Measurements from ENCODE around the gene TPRG1. TPM values are rescaled to one million over a fixed set of nuclear protein-coding genes. Genes with fewer than 3 reads are reported as not detected.

The TPRG1 gene
- total and polyA plus RNA-seq, 2 donors (not counting 1 experiment from before 2014, with no cell fraction given) = 0.21 to 0.39 TPM

DNA sequence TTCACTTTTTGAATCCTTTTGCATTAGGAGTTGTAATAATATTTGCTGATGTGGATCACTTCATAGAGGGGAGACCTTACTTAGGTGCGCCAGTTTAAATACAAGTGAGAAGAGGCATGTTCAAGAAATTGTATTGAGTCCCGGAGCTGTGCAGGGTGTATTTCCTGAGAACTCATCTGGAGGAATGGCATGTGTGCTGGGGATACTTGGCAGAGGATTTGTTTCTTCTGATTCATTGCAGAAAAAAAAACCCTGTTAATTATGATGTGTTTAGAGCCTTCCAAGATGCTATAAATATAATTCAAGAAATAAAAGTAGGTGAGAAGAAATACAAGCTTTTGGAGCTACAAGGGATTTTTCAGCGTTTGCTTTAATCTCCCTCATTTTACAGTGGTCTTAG is 97.6 kb downstream of the TPRG1 start:
- H3K9me3 Mint-ChIP-seq (ENCODE audit: insufficient read depth) = no peaks in the 10 kb centered on the region
- no peaks in the 10 kb centered on the region for H3K4me1 Mint-ChIP-seq
- H3K27me3 Mint-ChIP-seq = peaks cover 12% of the 10 kb centered on the region
- no peak overlapping the region for H3K4me3 Mint-ChIP-seq
- Histone ChIP-seq H3K9me3 (ENCODE audit: control extremely low read depth in 1 of 3, control insufficient read depth in 2 of 3, insufficient read depth in 1 of 3, low read length in 2 of 3) (no peaks in the 10 kb centered on the region), H3K4me3 (ENCODE audit: control extremely low read depth in 1 of 5, extremely low read depth in 1 of 5, insufficient read depth in 1 of 5, low read depth in 2 of 5, low read length in 4 of 5) (no peak overlapping the region), H2AFZ (ENCODE audit: insufficient read depth, low read depth, low read length, poor library complexity, severe bottlenecking) (no peak overlapping the region), H3K79me2 (ENCODE audit: control insufficient read depth, insufficient read depth, low read length) (no peaks in the 10 kb centered on the region), H3K4me1 (ENCODE audit: control insufficient read depth in 2 of 2, insufficient read depth in 2 of 2, low read length in 2 of 2) (no peaks in the 10 kb centered on the region), H3K27ac (ENCODE audit: low read length in 2 of 2) (no peak overlapping the region), H3K27me3 (replicated peaks in 1 of 4; ENCODE audit: control extremely low read depth in 1 of 4, control insufficient read depth in 3 of 4, insufficient read depth in 4 of 4, low read length in 3 of 4) (no peaks in the 10 kb centered on the region), H3K9ac (ENCODE audit: low read length) (no peak overlapping the region), H3K36me3 (replicated peaks in 1 of 2; ENCODE audit: control extremely low read depth in 1 of 2, control insufficient read depth in 1 of 2, extremely low read depth in 1 of 2, insufficient read depth in 2 of 2, low read length in 1 of 2) (no peaks in the 10 kb centered on the region), H3K4me2 (replicated peaks; ENCODE audit: low read depth, low read length, poor library complexity, severe bottlenecking) (no peak overlapping the region), H4K20me1 (ENCODE audit: control insufficient read depth, insufficient read depth, low read length, poor library complexity, severe bottlenecking) (no peaks in the 10 kb centered on the region)
- 90% methylated on average over 2 of the region's 3 CpGs for WGBS (ENCODE audit: insufficient coverage)
- intact Hi-C loops (cut with micrococcal nuclease) = no loop called here
- CTCF ChIA-PET = no interaction called here
- H3K27ac Mint-ChIP-seq = no peak overlapping the region
- ATAC-seq (ENCODE audit: low read depth) = no peak
- TF ChIP-seq, protein P1, sequence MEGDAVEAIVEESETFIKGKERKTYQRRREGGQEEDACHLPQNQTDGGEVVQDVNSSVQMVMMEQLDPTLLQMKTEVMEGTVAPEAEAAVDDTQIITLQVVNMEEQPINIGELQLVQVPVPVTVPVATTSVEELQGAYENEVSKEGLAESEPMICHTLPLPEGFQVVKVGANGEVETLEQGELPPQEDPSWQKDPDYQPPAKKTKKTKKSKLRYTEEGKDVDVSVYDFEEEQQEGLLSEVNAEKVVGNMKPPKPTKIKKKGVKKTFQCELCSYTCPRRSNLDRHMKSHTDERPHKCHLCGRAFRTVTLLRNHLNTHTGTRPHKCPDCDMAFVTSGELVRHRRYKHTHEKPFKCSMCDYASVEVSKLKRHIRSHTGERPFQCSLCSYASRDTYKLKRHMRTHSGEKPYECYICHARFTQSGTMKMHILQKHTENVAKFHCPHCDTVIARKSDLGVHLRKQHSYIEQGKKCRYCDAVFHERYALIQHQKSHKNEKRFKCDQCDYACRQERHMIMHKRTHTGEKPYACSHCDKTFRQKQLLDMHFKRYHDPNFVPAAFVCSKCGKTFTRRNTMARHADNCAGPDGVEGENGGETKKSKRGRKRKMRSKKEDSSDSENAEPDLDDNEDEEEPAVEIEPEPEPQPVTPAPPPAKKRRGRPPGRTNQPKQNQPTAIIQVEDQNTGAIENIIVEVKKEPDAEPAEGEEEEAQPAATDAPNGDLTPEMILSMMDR (IDR thresholded peaks at IDR 0.05) = no peak
- TF ChIP-seq EZH2 (IDR thresholded peaks at IDR 0.05; ENCODE audit: borderline replicate concordance, insufficient read depth, low read depth, low read length, poor library complexity, severe bottlenecking) = no peak
- DNase-seq = no peak
- POLR2A ChIA-PET = no interaction called here

DNA sequence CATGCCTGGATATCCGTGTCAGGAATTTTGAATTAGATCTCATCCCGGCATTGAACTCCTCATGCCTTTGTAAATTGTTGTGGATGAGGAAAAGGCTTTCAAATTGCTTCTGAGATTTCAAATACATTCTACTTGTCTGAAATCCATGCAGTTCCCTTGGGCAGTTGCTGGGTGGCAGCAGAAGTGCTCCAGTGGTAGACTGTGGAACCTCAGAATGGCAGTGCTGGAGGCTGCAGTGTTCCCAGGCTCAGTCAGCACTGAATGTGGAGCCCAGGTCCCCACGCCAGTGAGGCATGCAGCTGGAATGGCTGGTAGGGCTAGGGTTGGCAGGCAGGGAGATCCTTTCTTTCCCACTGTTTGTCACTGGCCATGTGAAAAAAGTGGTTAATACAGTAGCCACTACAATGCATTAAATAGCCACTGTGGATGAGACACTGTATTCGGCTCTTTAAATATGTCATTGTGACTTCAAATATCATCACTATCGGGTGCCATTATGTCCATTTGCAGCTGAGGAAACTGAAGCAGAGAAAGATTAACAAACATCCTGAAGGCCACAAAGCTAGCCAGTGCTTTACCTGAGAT is 98.6 kb downstream of the TPRG1 start:
- Histone ChIP-seq H3K4me3 (ENCODE audit: control extremely low read depth in 1 of 5, extremely low read depth in 1 of 5, insufficient read depth in 1 of 5, low read depth in 2 of 5, low read length in 4 of 5) (no peak overlapping the region), H3K27ac (ENCODE audit: low read length in 2 of 2) (no peak overlapping the region), H3K9me3 (ENCODE audit: control extremely low read depth in 1 of 3, control insufficient read depth in 2 of 3, insufficient read depth in 1 of 3, low read length in 2 of 3) (no peaks in the 10 kb centered on the region), H3K36me3 (replicated peaks in 1 of 2; ENCODE audit: control extremely low read depth in 1 of 2, control insufficient read depth in 1 of 2, extremely low read depth in 1 of 2, insufficient read depth in 2 of 2, low read length in 1 of 2) (no peaks in the 10 kb centered on the region), H3K27me3 (replicated peaks in 1 of 4; ENCODE audit: control extremely low read depth in 1 of 4, control insufficient read depth in 3 of 4, insufficient read depth in 4 of 4, low read length in 3 of 4) (no peaks in the 10 kb centered on the region), H3K4me2 (replicated peaks; ENCODE audit: low read depth, low read length, poor library complexity, severe bottlenecking) (no peak overlapping the region), H4K20me1 (ENCODE audit: control insufficient read depth, insufficient read depth, low read length, poor library complexity, severe bottlenecking) (no peaks in the 10 kb centered on the region), H3K79me2 (ENCODE audit: control insufficient read depth, insufficient read depth, low read length) (no peaks in the 10 kb centered on the region), H3K9ac (ENCODE audit: low read length) (no peak overlapping the region), H3K4me1 (ENCODE audit: control insufficient read depth in 2 of 2, insufficient read depth in 2 of 2, low read length in 2 of 2) (no peaks in the 10 kb centered on the region), H2AFZ (ENCODE audit: insufficient read depth, low read depth, low read length, poor library complexity, severe bottlenecking) (no peak overlapping the region)
- intact Hi-C loops (cut with micrococcal nuclease) = no loop called here
- Mint-ChIP-seq H3K4me3 (no peak overlapping the region), H3K9me3 (ENCODE audit: insufficient read depth) (no peaks in the 10 kb centered on the region), H3K4me1 (no peaks in the 10 kb centered on the region), H3K27ac (no peak overlapping the region), H3K27me3 (peaks cover 7% of the 10 kb centered on the region)
- ChIA-PET CTCF (no interaction called here), POLR2A (no interaction called here)
- ATAC-seq (ENCODE audit: low read depth) (no peak), DNase-seq (no peak)
- 76% methylated on average over 5 of the region's 5 CpGs for WGBS (ENCODE audit: insufficient coverage)
- no peak for TF ChIP-seq EZH2 (IDR thresholded peaks at IDR 0.05; ENCODE audit: borderline replicate concordance, insufficient read depth, low read depth, low read length, poor library complexity, severe bottlenecking)
- TF ChIP-seq, protein P1 (IDR thresholded peaks at IDR 0.05) = no peak

All from B cell (primary cell).